IMR-90 (cell line): Measurements from ENCODE around the gene S100A3. TPM values are rescaled to one million over a fixed set of nuclear protein-coding genes. Genes with fewer than 3 reads are reported as not detected.

ENCODE experiments used
- ATAC-seq: fragments of 200-7000 bp; cut with Tn5 transposase; 2 replicates; pipeline ENCODE4 v1.9.1; 2020; ENCODE audit warnings: low read depth, mild to moderate bottlenecking, moderate library complexity
- BruUV-seq: library from RNA; stranded (reverse); fragments of 400-500 nt; replicated peaks from 2 replicates; lab custom pipeline; 2021; lab: Mats Ljungman, UMichigan
- CTCF ChIA-PET: fragments of 300-600 bp; formaldehyde crosslinking; extraction: SDS; loops from one replicate; lab custom pipeline; 2021; ENCODE audit warnings: antibody characterized with exemption; lab: Yijun Ruan, JAX
- POLR2A ChIA-PET: fragments of 300-600 bp; sonication (Branson Sonifier 250); formaldehyde crosslinking; loops from one replicate; lab custom pipeline; 2022; ENCODE audit warnings: antibody characterized with exemption; ENCODE audit not compliant: unreplicated experiment; lab: Charles Lee
- DNase-seq: peaks from one replicate; pipeline ENCODE4 v3.0.0; 2013
- H2AFZ ChIP-seq: replicated peaks from 2 replicates; pipeline ENCODE3; 2013; ENCODE audit warnings: low read length, mild to moderate bottlenecking; ENCODE audit not compliant: poor library complexity
- H2AK5ac ChIP-seq: 2 replicates; pipeline ENCODE4 v1.6.1; 2013; ENCODE audit warnings: low read depth, low read length, inconsistent platforms
- H2AK9ac ChIP-seq: replicated peaks from 2 replicates; pipeline ENCODE3; 2013; ENCODE audit warnings: mild to moderate bottlenecking, low read depth, low read length, moderate library complexity; ENCODE audit not compliant: poor library complexity
- H2BK120ac ChIP-seq: 2 replicates; pipeline ENCODE4 v1.6.1; 2013; ENCODE audit warnings: low read depth, low read length, inconsistent platforms
- H2BK15ac ChIP-seq: 3 replicates; pipeline ENCODE4 v1.6.1; 2013; ENCODE audit warnings: low read depth, low read length, inconsistent platforms
- H2BK20ac ChIP-seq: 2 replicates; pipeline ENCODE4 v1.6.1; 2013; ENCODE audit warnings: low read depth, mild to moderate bottlenecking, inconsistent platforms, low read length, moderate library complexity
- H2BK5ac ChIP-seq: 2 replicates; pipeline ENCODE4 v1.6.1; 2013; ENCODE audit warnings: mild to moderate bottlenecking, low read depth, low read length, inconsistent platforms; ENCODE audit not compliant: poor library complexity, severe bottlenecking
- H3K14ac ChIP-seq: replicated peaks from 2 replicates; pipeline ENCODE4 v1.6.1; 2013; ENCODE audit warnings: low read depth, low read length, inconsistent platforms
- H3K18ac ChIP-seq: 2 replicates; pipeline ENCODE4 v1.6.1; 2013; ENCODE audit warnings: low read depth, low read length, control low read depth
- H3K23ac ChIP-seq: 2 replicates; pipeline ENCODE4 v1.6.1; 2013; ENCODE audit warnings: low read depth, low read length, inconsistent platforms
- H3K27ac ChIP-seq: 2 replicates; pipeline ENCODE4 v1.5.1; 2013; ENCODE audit warnings: mild to moderate bottlenecking, control low read depth, low read length; ENCODE audit not compliant: insufficient read depth
- H3K27me3 ChIP-seq: 2 replicates; pipeline ENCODE4 v1.6.1; 2013; ENCODE audit warnings: low read length; ENCODE audit not compliant: control insufficient read depth, insufficient read depth
- H3K36me3 ChIP-seq: 2 replicates; pipeline ENCODE4 v1.6.1; 2013; ENCODE audit warnings: low read length, mixed read lengths; ENCODE audit not compliant: control insufficient read depth, insufficient read depth
- H3K4ac ChIP-seq: 2 replicates; pipeline ENCODE4 v1.6.1; 2013; ENCODE audit warnings: low read depth, low read length, inconsistent platforms
- H3K4me1 ChIP-seq: 2 replicates; pipeline ENCODE4 v1.6.1; 2013; ENCODE audit warnings: low read length, mixed read lengths; ENCODE audit not compliant: control insufficient read depth, insufficient read depth
- H3K4me2 ChIP-seq: 2 replicates; pipeline ENCODE4 v1.6.1; 2013; ENCODE audit warnings: low read depth, mild to moderate bottlenecking, control low read depth, low read length, moderate library complexity
- H3K4me3 ChIP-seq: 2 replicates; pipeline ENCODE4 v1.5.1; 2013; ENCODE audit warnings: low read depth, mild to moderate bottlenecking, control low read depth, low read length, moderate library complexity; ENCODE audit not compliant: insufficient read depth
- H3K56ac ChIP-seq: 2 replicates; pipeline ENCODE4 v1.6.1; 2013; ENCODE audit warnings: low read length, inconsistent platforms; ENCODE audit not compliant: insufficient read depth; ENCODE audit errors: extremely low read depth
- H3K79me1 ChIP-seq, 2 experiments: 2 replicates each; pipeline ENCODE4 v1.6.1; 2013; ENCODE audit warnings: low read length in 2 of 2, inconsistent platforms in 1 of 2, low read depth in 1 of 2
- H3K9ac ChIP-seq: 2 replicates; pipeline ENCODE4 v1.6.1; 2013; ENCODE audit warnings: low read depth, low read length, control low read depth
- H3K9me1 ChIP-seq: 2 replicates; pipeline ENCODE4 v1.6.1; 2013; ENCODE audit warnings: low read length, inconsistent platforms; ENCODE audit not compliant: insufficient read depth
- H3K9me3 ChIP-seq: 2 replicates; pipeline ENCODE4 v1.6.1; 2013; ENCODE audit warnings: low read length; ENCODE audit not compliant: control insufficient read depth, insufficient read depth
- H4K20me1 ChIP-seq: 2 replicates; pipeline ENCODE4 v1.6.1; 2013; ENCODE audit warnings: low read length, inconsistent platforms; ENCODE audit not compliant: insufficient read depth
- H4K5ac ChIP-seq: 2 replicates; pipeline ENCODE4 v1.6.1; 2013; ENCODE audit warnings: mild to moderate bottlenecking, low read depth, low read length, control low read depth
- H4K8ac ChIP-seq, 2 experiments: 2 replicates each; pipeline ENCODE4 v1.6.1; 2013; ENCODE audit warnings: low read depth in 2 of 2, low read length in 2 of 2, control low read depth in 1 of 2, inconsistent platforms in 1 of 2
- H4K91ac ChIP-seq: 2 replicates; pipeline ENCODE4 v1.6.1; 2013; ENCODE audit warnings: low read depth, low read length, inconsistent platforms; ENCODE audit not compliant: insufficient read depth
- BHLHE40 ChIP-seq: fragments of 150-350 bp; IDR thresholded peaks from 2 replicates; pipeline ENCODE4 v1.6.1; 2016; ENCODE audit warnings: mild to moderate bottlenecking, low read depth, low read length
- CEBPB ChIP-seq: IDR thresholded peaks from 2 replicates; pipeline ENCODE4 v1.6.1; 2012; ENCODE audit warnings: low read depth, low read length, improper control_type of control experiment
- ELK1 ChIP-seq: fragments of 150-350 bp; IDR thresholded peaks from 2 replicates; pipeline ENCODE4 v1.6.1; 2016; ENCODE audit warnings: low read depth, mild to moderate bottlenecking, low read length, moderate library complexity, borderline replicate concordance
- FOS ChIP-seq: fragments of 150-350 bp; IDR thresholded peaks from 2 replicates; pipeline ENCODE4 v1.6.1; 2016; ENCODE audit warnings: low read depth, low read length
- MAFK ChIP-seq: IDR thresholded peaks from 2 replicates; pipeline ENCODE4 v1.6.1; 2012; ENCODE audit warnings: low read depth, low read length, improper control_type of control experiment
- MAZ ChIP-seq: IDR thresholded peaks from 2 replicates; pipeline ENCODE4 v1.6.1; 2012; ENCODE audit warnings: low read depth, mild to moderate bottlenecking, low read length, improper control_type of control experiment, moderate library complexity, borderline replicate concordance
- MXI1 ChIP-seq: IDR thresholded peaks from 2 replicates; pipeline ENCODE4 v1.6.1; 2012; ENCODE audit warnings: low read depth, mild to moderate bottlenecking, low read length, moderate library complexity, borderline replicate concordance
- POLR2A ChIP-seq: IDR thresholded peaks from 2 replicates; pipeline ENCODE4 v1.6.1; 2012; ENCODE audit warnings: mild to moderate bottlenecking, low read depth, low read length
- RFX5 ChIP-seq: IDR thresholded peaks from 2 replicates; pipeline ENCODE4 v1.8.0; 2012; ENCODE audit warnings: low read depth, mild to moderate bottlenecking, low read length, moderate library complexity
- SMC3 ChIP-seq: fragments of 150-350 bp; IDR thresholded peaks from 2 replicates; pipeline ENCODE4 v1.6.1; 2016; ENCODE audit warnings: low read depth, mild to moderate bottlenecking, antibody characterized with exemption, low read length, moderate library complexity
- WGBS, 2 experiments: methylation state at CpG; one replicate each; pipeline versions ENCODE4 v1.1.5 to v1.1.7; 2013; ENCODE audit warnings: missing lambda C conversion rate in 2 of 2; ENCODE audit not compliant: insufficient read length in 1 of 2; ENCODE audit errors: extremely low coverage in 2 of 2; 5-methylcytosine and 5-hydroxymethylcytosine counted together
- dilution Hi-C: fragments of 300-500 bp; cut with HindIII; formaldehyde crosslinking; loops from one replicate; pipeline ENCODE4 v1.14.3; 2018; ENCODE audit warnings: low sequenced_read_pairs; ENCODE audit not compliant: unreplicated experiment
- in situ Hi-C: fragments of 300-500 bp; cut with MboI; formaldehyde crosslinking; loops from 3 replicates; pipeline ENCODE4 v1.14.3; 2019; ENCODE audit warnings: low sequenced_read_pairs, inconsistent platforms, mixed read lengths
- intact Hi-C: fragments of 100-400 bp; cut with micrococcal nuclease; formaldehyde crosslinking; loops from 2 replicates; pipeline ENCODE4 v1.10.0; 2022
- polyA plus RNA-seq, 3 experiments: library from polyadenylated mRNA; depleted of rRNA; stranded (reverse); fragments of >200 nt; gene quantifications; 2 replicates each; pipeline ENCODE4 v1.2.3, GENCODE V29; 2012; ENCODE audit warnings: low replicate concordance in 1 of 3
- total RNA-seq: library from RNA; depleted of rRNA; stranded (reverse); fragments of >200 nt; gene quantifications from 2 replicates; pipeline ENCODE4 v1.2.3, GENCODE V29; 2012

S100A3 gene
- total and polyA plus RNA-seq, 2 of the 4 experiments (the other 2 are of a cell fraction), result 2.9 to 4.5 TPM

DNA sequence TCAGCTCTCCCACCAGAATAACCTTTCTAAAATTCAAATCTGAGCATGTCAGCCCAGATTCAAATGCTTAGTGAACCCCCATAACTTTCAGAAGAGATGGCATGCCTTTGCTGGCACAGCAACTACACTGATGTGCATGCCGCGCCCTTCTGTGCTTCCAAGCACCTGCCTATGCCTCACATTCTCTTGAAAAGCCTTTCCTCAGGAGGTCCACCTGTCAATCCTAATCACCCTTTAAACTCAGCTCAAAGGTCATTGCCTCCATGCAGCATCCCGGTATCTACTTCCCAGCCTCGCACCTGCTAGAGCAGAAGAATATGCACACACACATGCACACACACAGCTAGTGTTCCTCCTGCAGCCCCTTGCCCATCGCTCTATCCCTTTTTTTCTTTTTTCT is 21.8 kb upstream of the S100A3 start:
- no peak overlapping the region for H3K23ac ChIP-seq
- peak overlapping the region; percentile 65 for H2AK9ac ChIP-seq
- ATAC-seq, result no peak
- no TSS peak for BruUV-seq
- in situ Hi-C loops, result no loop called here
- no peak overlapping the region for H3K4me2 ChIP-seq
- H3K4me1 ChIP-seq, result peaks cover 27% of the 10 kb centered on the region
- H3K9me1 ChIP-seq, result peaks cover 23% of the 10 kb centered on the region
- TF ChIP-seq POLR2A, result no peak
- TF ChIP-seq SMC3, result no peak
- TF ChIP-seq FOS, result no peak
- no peak for TF ChIP-seq MXI1
- no peak for TF ChIP-seq BHLHE40
- no peak for TF ChIP-seq CEBPB
- no peak for TF ChIP-seq RFX5
- no peak for TF ChIP-seq MAFK
- TF ChIP-seq MAZ, result no peak
- no peak for TF ChIP-seq ELK1
- no peak overlapping the region for H4K5ac ChIP-seq
- H2BK20ac ChIP-seq, result no peak overlapping the region
- H3K27ac ChIP-seq, result no peak overlapping the region
- no peak overlapping the region for H3K56ac ChIP-seq
- WGBS, 2 experiments, result 100% methylated on average over 2 of the region's 5 CpGs; no CpG with 5 or more reads in 1 of the 2 experiments
- H3K27me3 ChIP-seq, result no peaks in the 10 kb centered on the region
- H4K8ac ChIP-seq, result no peak overlapping the region
- H3K9ac ChIP-seq, result no peak overlapping the region
- no peak overlapping the region for H3K4me3 ChIP-seq
- no peaks in the 10 kb centered on the region for H4K20me1 ChIP-seq
- no peak overlapping the region for H2BK120ac ChIP-seq
- POLR2A ChIA-PET, result interaction anchor here (3.7 kb wide), 1 partner anchor 36 kb away, joined by 28 read pairs; the partner anchor contains the start of gene S100A6
- no peak for DNase-seq
- H3K9me3 ChIP-seq, result no peaks in the 10 kb centered on the region
- intact Hi-C loops, result no loop called here
- no peak overlapping the region for H2BK5ac ChIP-seq
- H2AFZ ChIP-seq, result no peak overlapping the region
- H3K18ac ChIP-seq, result no peak overlapping the region
- no peak overlapping the region for H2AK5ac ChIP-seq
- no peak overlapping the region; the same call in 1 of the 2 replicates for H4K91ac ChIP-seq
- peaks cover 0 to 26% of the 10 kb centered on the region in 2 experiments; a peak in 2 of 4 replicates for H3K79me1 ChIP-seq
- no peak overlapping the region for H3K14ac ChIP-seq
- no peaks in the 10 kb centered on the region for H3K36me3 ChIP-seq
- H2BK15ac ChIP-seq, result no peak overlapping the region; the same call in 2 of the 3 replicates
- CTCF ChIA-PET, result interaction anchor here (0.6 to 0.8 kb wide), 2 partner anchors 37 to 60 kb away, joined by 4 to 6 read pairs; no protein-coding TSS in a partner anchor
- dilution Hi-C loops, result no loop called here
- H3K4ac ChIP-seq, result peak overlapping the region; percentile 29
